Skeletal muscle cell (primary cell): Measurements from ENCODE around the gene PRG3.

Source experiments
- DNase-seq: peaks from one replicate; pipeline ENCODE4 v3.0.0-alpha.2; 2010; ENCODE audit warnings: low read depth
- H3K4me3 ChIP-seq: 2 replicates; pipeline ENCODE4 v1.5.1; 2011; ENCODE audit warnings: low read depth, mild to moderate bottlenecking, control low read depth, low read length, moderate library complexity

The PRG3 gene, protein sequence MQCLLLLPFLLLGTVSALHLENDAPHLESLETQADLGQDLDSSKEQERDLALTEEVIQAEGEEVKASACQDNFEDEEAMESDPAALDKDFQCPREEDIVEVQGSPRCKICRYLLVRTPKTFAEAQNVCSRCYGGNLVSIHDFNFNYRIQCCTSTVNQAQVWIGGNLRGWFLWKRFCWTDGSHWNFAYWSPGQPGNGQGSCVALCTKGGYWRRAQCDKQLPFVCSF

DNA sequence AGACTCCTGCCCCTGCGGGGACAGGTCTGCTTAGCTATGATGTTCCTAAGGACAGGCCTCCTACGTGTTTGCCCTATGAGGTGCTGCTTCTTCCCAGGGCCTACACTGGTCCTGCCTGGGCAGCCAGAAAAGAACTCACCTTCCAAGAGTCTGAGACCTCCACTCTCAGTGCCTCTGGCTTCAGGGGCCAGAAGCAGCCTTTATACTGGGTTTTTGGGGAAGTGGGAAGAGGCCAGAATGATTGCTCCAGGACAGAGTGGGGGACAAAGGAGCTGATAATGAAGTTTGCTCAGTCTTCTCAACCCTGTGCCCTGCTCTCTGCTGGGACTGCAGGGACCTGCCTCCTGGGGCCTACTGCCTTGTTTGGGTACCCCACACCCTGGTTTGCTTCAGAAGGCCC, at the start of gene PRG3:
PRG3 (minus strand) TSS at position 176 of the 400 bp plus-strand sequence. CDS start 442 bp downstream, outside the sequence.
- H3K4me3 ChIP-seq = no peak within 1 kb of the TSS
- no peak for DNase-seq

DNA sequence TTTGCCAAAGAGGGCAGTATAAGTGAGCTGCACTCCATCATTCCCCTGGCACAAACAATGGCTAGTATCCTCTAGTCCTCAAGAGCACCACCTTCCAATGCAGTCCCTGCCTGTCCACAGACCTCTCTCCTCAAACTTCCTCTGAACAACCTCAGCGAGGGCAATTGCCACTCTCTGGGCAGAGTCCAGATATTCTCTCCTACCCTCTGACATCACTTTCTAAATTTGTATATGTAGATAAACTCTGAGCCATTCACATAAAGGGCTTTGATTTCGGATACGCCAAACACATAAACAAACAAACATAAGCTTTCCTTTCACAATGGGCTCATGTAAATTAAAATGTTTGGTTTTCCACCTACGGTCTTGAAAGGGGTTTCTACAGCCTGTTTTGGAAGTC, 49.0 kb upstream of the PRG3 start:
- DNase-seq = no peak
- no peak overlapping the region for H3K4me3 ChIP-seq

DNA sequence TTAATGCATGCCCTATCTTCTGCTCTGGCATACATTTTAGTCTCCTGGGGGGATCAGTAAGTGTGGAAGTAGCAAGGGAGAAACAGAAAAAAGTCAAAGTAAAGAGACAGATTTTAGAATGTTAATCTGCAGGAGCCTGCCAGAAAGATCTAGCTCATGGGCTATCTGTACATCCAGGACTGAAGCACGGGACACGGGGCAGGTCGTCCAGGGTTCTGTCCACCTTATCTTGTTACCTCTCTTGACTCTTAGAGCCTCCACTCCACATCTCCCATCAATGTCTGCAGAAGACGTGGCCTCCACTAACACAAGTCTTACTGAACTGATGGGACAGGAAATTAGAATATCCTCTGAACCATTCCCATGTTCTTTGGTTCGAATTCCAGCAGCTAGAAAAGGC, 47.7 kb upstream of the PRG3 start:
- H3K4me3 ChIP-seq = no peak overlapping the region
- no peak for DNase-seq

DNA sequence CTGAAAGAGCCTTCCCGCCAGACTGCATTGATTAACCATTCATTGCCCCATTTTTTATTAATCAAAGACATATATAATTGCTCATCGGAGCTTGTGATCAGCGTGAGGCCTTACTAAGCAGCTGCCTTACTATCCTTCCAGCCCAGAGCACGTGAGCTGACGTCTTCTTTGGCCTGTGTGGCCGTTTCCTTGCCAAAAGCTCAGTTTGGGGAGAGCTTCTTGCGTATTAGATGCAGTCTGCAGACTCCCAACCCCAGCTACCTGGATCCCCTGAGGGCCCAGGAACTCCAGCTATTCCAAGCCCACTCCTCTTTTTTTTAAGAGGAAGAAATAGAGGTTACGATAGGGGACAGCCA, 46.8 kb upstream of the PRG3 start:
- peak; percentile 74 for DNase-seq
- no peak overlapping the region for H3K4me3 ChIP-seq

DNA sequence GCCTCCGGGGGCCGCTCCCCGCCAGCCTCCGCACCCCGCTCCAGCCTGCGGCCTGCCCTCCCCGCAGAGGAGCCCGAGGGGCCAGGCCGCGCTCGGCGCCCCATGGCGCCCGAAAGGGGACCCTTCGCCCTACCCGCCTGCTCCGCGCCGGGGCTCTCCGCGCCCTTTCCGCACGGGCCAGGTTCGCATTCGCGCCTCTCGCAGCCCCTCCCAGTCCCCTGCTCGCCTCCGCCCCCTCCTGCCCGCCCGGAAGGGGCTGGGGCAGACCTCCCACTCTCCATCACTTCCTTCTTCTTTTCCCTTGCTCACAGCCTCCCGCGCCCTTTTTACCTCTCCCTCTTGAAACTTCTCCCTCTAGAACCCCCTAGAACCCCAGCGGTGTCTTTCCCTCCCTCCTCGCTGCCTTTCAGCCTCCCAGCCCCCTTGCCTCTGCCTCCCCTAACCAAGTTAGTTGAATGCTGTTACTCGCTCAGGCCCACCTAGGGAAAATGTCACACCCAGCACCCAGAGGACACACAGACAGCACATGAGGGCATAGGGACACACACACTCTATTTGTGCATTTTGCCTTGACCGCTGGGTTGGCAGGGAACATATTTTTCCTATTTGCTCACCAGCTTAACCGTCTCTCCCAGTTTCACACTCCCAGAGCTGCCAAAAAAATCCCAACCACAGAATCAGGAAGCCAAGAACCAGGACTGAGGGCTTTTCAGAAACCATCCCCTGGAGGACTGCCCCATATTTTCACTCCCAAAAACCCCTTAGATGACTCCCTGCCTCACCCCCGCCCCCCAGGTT, 46.2 kb upstream of the PRG3 start, which contains the start of gene SLC43A3:
SLC43A3 (minus strand) TSS at position 193 of the 798 bp plus-strand sequence. CDS start 949 bp downstream, outside the sequence.
- peak within 1 kb of the TSS; percentile 52 for H3K4me3 ChIP-seq
- DNase-seq = peak; percentile 85

DNA sequence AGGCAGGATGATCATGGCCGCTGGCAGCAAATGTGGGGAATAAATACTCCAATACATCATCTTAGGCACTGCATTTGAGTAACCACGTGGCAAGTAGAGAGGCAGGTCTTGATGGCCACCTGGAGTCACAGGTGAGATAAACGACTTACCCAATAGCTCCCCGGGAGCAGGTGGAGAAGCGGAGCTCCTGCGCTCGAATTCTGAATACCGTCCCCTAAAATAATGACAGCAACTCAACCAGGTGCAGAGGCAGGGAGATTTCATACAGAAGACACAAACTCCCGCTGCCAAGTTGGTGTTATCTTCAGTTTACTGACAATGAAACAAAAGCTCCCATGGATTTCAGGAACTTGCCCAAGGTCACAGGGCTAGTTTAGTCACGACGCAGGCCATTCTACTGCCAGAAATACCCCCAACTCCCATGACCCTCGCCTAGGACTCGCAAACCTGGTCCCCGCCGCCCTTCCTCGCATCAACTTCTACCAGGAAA, 45.5 kb upstream of the PRG3 start:
- peak overlapping the region; percentile 52 for H3K4me3 ChIP-seq
- no peak for DNase-seq

DNA sequence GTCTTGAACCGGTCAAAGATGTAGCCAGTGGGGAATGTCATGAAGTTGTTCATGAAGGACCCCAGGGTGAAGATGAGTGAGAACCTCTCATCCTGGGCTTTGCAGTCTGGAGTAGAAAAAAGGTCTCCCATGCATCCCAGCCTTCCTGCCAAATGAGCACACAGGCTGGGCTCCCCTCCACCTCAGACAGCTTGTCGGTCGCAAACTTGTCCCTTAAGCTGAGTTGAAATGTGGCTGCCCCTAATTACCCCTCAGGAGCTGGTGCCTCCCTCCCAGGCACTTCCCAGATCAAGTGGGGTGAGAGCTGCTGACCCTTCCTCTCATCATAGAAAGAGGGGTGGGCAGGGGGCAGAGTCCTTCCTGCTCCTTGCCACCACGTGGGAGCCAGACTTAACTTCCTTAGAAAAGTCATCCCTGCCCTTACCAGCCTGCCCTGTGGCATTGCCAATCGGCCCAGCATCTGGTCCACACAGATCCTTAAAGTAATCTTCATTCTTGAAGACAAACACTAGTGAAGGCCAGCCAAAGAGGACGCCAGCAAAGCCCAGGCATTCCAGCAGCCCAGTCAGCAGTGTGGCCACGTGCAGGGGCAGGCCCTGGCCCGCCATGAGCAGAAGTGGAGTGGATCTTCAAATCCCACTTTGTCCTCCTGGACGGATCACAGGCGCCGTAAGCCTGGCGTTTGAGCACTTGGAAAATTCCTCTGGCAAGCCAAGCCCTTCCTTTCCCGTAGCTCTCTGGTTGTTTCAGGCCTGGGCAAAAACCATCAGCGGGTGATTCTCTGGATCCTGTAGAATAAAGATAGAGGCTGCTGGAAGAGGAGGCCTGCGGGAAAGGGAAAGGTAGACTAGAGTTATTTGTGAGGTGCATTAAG, 44.9 kb upstream of the PRG3 start:
- DNase-seq = no peak
- H3K4me3 ChIP-seq = peak overlapping the region; percentile 52

DNA sequence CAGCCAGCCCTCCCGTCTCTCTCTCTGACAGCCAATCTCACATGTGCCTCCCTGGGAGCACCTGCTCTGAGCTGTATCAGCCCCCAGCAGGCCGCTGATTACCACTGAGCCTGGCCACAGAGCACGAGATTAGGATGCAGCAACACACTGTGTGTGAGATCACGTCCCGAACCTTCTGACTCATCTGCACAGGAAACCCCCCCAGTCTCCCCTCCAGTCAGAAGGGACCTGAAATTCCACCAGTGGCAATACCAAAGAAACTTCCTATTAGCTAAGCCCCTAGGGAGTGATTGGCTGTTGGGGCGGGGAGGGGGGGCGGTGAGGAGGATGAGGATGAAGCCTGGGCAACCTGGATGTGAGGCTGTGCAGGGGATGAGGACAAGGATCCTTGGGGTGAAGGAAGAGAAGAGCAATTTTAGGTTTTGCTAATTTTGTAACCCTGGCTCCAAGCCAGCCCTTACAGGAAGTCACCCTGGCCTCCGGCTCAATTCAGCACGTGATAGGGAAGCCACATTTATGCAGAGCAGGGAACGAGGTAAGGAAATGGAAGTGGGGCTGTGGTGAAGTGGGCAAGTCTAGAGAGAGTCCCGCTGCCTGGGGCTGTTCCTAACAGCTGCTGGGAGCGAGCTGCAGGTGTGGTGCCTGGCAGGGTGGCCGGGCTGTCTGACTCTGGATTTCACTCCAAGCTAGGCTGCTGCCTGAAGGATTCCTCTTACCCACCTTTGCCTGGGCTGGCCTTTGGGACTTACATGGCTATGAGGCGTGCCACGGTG, 44.0 kb upstream of the PRG3 start:
- peak; percentile 80 for DNase-seq
- H3K4me3 ChIP-seq = no peak overlapping the region

DNA sequence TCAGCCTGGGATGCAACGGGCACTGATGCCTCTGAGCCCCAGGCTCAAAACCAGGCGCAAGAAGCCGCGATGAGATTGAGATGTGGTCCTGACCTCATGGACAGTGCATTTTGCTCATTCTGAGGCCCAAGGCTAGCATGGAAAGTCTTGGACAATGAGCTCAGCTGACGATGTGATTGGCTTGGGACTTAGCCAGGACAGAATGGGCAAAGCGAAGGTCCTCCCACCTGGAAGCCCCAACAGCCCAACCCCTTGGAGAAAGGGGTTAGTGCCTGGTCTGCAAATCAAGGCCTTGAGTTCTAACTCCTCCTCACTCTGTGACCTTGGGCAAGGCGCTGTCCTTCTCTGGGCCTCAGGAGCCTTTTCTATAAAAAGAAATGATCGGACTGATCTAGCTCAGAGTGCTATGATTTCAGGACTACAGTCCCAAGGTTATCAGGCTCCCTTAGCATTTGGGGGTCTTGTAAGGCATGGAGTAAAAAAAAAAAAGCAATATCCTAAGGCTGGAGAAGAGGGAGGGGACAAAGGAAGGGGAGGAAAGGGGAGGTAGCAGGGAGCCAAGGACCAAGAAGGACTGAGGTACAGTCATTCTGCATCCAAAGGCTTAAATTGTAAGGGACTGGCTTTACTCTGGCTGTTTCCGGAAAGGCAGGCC, 43.3 kb upstream of the PRG3 start:
- no peak for DNase-seq
- no peak overlapping the region for H3K4me3 ChIP-seq

DNA sequence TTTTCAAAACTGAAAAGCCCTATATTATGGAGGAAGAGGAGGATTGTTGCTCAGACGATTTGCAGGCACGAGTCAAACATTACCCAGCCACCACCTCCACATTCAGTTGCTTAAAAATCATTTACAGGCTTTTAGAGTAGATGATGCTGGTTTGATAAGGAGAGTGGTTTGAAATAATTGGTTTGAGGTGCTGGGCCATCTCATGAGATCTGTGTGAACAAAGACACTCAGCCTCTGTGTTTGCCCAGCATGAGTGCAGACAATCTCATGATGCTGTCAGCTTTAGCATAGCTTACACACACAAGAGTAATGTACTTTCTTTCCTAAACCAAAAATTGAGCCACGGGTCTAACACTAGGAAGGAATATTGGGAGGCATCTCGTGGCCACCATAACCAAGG, 41.7 kb upstream of the PRG3 start:
- DNase-seq = no peak

DNA sequence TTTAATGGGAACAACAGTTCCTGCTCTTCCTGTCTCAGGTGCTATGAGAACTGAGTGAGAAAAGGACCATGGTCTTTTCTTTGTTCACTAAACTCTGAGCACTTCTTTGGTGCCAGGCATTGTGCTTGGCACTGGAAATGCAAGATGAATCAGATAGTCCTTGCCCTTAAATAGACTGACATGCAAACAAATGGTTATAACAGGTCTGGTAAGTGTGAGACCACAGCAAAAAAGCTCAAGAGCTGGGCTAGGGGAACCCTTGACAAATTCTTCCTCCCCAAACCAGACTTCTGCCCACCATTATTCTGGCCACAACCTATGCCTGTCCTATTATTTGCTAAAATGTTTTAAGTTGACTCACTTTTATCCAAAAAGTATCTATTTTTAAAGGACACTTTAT, 40.9 kb upstream of the PRG3 start:
- DNase-seq = no peak

More for the DNA sequence above, 41.7 kb upstream of the PRG3 start:
- no peak overlapping the region for H3K4me3 ChIP-seq

DNA sequence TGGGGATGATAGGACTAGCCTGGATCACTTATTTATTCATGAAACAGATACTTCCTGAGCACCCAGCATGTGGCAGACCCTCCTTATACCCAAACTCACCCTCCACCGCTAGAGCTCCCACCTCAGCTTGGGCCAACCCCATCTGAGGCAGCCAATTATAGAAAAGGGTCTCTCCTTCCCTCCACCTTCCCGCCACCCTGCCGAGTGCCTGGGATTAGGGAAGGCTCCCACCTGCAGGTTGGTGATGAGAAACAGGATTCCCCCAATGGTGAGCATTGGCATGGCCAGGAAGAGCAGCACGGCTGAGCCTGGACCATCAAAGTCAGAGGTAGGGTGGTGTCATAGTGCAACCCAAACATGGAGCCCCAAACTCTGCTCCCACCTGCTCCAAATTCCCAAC, 40.1 kb upstream of the PRG3 start:
- DNase-seq = no peak
- no peak overlapping the region for H3K4me3 ChIP-seq

More for the DNA sequence above, 40.9 kb upstream of the PRG3 start:
- no peak overlapping the region for H3K4me3 ChIP-seq

DNA sequence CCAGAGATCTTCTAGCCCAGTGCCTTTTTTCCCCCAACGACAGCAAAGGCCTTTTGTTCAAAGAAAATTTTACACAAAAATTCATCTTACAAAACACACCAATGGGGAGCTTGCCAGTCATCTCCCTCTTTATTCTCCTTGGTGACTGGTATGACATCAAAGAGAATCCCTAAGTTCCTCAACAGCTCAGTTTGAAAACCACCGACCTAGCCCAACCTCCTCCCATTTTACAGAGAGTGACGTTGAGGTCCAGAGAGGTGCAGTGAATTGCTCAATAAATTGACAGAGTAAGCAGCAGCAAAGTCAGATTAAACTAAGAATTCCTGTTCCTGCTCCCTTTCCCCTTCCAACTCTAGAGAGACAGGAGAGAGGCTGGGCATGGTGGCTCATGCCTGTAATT, 38.2 kb upstream of the PRG3 start:
- H3K4me3 ChIP-seq = no peak overlapping the region
- no peak for DNase-seq

DNA sequence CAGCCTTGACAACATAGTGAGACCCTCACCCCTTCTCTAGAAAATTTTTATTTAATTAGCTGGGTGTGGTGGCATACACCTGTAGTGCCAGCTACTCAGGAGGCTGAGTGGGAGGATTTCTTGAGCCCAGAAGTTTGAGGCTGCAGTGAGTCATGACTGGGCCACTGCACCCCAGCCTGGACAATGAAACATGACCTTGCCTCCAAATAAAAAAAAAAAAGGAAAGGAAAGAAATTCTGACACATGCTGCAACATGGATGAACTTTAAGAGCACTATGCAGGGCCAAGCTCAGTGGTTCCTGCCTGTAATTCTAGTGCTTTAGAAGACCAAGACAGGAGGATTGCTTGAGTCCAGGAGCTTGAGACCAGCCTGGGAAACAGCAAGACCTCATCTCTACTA, 37.2 kb upstream of the PRG3 start:
- DNase-seq = no peak
- no peak overlapping the region for H3K4me3 ChIP-seq

DNA sequence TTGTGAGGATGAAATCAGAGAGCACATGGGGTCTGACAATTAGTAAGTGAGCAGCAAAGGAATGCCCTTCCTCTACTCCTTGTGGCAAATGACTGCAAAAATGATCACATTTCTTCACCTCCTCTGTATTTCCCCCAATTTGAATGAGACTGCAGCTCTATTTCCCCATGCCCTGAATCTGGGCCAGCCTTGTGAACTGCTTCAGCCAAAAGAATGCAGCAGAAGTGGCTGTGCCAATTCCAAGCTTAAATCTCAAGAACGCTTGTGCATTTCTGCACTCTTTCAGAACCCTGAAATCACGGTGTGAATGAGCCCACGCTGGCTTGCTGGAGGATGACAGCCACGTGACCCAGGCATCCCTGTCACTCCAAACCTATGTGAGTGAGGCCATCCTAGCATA, 36.1 kb upstream of the PRG3 start:
- no peak overlapping the region for H3K4me3 ChIP-seq
- no peak for DNase-seq

DNA sequence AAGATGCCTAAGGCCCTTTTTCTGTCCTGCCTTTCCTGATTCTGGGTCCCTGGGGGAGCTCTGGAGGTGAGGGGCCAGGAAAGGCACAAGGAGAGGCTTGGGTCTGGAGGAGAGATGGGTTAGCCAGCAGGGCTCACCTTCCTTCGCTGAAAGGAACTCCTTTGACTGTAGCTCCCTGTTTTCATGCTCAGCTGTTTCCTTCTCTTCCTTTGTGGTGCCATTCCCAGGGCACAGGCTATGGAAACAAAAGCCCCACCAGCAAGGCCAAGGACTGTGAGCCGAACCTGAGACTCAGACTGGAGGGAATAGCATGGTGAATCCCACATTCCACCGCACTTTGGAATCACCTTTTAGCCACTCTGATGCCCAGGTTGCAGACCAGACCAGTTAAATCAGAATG, 35.5 kb upstream of the PRG3 start:
- no peak for DNase-seq
- no peak overlapping the region for H3K4me3 ChIP-seq

DNA sequence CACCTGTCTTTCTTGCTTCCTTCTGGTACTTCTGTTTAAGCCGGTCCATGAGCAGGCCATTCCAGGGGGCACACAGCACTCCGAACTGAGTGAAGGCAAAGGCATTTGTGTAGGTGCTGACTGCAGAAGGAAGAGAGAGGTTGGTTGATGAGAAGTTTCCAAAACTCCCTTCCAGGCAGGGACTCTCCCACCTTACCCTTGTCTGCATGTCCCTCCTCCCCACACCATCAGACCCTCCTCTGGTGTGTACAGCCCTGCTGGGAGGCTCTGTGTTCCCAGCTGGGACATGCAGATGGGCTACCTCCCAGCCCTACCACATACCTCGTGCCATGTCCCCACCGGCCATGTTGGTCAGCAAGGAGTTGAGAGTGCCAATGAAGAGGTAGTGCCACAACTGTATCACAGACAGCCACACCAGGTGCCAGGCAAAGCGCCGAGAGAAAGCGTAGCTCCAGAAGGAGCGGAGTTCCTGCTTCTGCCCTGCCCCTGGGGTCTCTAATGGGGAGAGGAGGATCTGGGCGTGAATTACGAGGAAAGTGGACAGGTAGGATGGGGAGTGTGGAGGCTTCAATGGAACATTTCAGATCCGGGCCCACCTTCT, 33.8 kb upstream of the PRG3 start:
- H3K4me3 ChIP-seq = no peak overlapping the region
- no peak for DNase-seq

DNA sequence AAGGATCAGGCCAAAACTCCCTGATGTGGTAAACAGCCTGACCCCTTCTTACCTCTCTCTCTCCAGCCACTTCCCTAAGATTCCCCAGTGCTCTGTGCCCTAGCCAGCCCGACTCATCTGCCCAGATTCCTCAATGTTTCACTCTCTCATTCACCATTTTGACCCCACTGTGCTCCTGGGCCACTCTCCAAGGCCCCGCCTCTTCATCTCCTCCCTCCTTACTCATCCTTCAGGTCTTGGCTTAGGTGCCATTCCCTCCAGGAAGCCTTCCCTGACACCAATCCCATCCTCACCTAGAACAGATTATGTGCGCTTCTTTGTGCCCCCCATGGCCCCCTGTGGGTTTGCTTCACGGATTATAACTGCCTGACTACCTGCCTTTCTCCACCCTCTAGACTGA, 32.7 kb upstream of the PRG3 start:
- DNase-seq = no peak
- no peak overlapping the region for H3K4me3 ChIP-seq
